Measurements from ENCODE around the gene SLC22A9. TPM values are rescaled to one million over a fixed set of nuclear protein-coding genes. Genes with fewer than 3 reads are reported as not detected.

SLC22A9 gene
- total and polyA plus RNA-seq, 10 of the 15 experiments (the other 5 are each of a cell fraction or from before 2014, with no cell fraction given): 0.03 to 0.06 TPM; not detected in 8

- H3K79me2 ChIP-seq (ENCODE audit: control insufficient read depth, insufficient read depth, low read length): no peaks in the 10 kb centered on the region
- no peak overlapping the region for H3K4me2 ChIP-seq (ENCODE audit: control insufficient read depth, insufficient read depth)
- H3K9ac ChIP-seq (ENCODE audit: control insufficient read depth, insufficient read depth, low read length): no peak overlapping the region
- ATAC-seq (no peak), FAIRE-seq (no peak), DNase-seq (ENCODE audit: low read depth, low spot score) (no peak)
- WGBS (ENCODE audit: insufficient coverage, insufficient replicate concordance, low lambda C conversion rate, missing lambda C conversion rate): 44% methylated on average over 1 of the region's 1 CpG
- no peaks in the 10 kb centered on the region for H4K20me1 ChIP-seq (ENCODE audit: control insufficient read depth, insufficient read depth)
- H3K27me3 ChIP-seq (replicated peaks in 1 of 2; ENCODE audit: control insufficient read depth in 2 of 2, insufficient read depth in 2 of 2, low read length in 1 of 2): no peaks in the 10 kb centered on the region
- RAD21 ChIA-PET (ENCODE audit: unreplicated experiment): no interaction called here
- H3K27ac ChIP-seq (ENCODE audit: control insufficient read depth, insufficient read depth): no peak overlapping the region
- no peaks in the 10 kb centered on the region for H3K4me1 ChIP-seq (ENCODE audit: control insufficient read depth, insufficient read depth, low read length)
- POLR2A ChIA-PET: no interaction called here
- intact Hi-C loops (cut with micrococcal nuclease; ENCODE audit: unreplicated experiment): no loop called here
- CTCF ChIA-PET: no interaction called here
- H3K36me3 ChIP-seq (ENCODE audit: control insufficient read depth in 2 of 2, insufficient read depth in 2 of 2, low read length in 1 of 2): no peaks in the 10 kb centered on the region
- no TSS peak for BruUV-seq (replicated peaks)
- SMC1A ChIA-PET (ENCODE audit: uncharacterized antibody, unreplicated experiment): no interaction called here
- in situ Hi-C loops (cut with MboI): no loop called here
- H2AFZ ChIP-seq (ENCODE audit: control insufficient read depth, low read depth, low read length): no peak overlapping the region
- no peaks in the 10 kb centered on the region for H3K9me3 ChIP-seq (replicated peaks; ENCODE audit: control insufficient read depth, insufficient read depth, low read length)
- TF ChIP-seq ZNF592 (IDR thresholded peaks at IDR 0.05) (no peak), JUNB (IDR thresholded peaks at IDR 0.05) (no peak), MTA2 (IDR thresholded peaks at IDR 0.05; ENCODE audit: low read depth) (no peak), BCL11A (IDR thresholded peaks at IDR 0.05; ENCODE audit: low read depth, low read length) (no peak), ATF3 (IDR thresholded peaks at IDR 0.05; ENCODE audit: borderline replicate concordance, extremely low read depth, low read depth, low read length) (no peak), PAX8 (IDR thresholded peaks at IDR 0.05) (no peak), POLR2A (IDR thresholded peaks at IDR 0.05; ENCODE audit: low read depth, low read length) (no peak), SP1 (IDR thresholded peaks at IDR 0.05; ENCODE audit: low read depth, low read length) (no peak), MTA3 (IDR thresholded peaks at IDR 0.05; ENCODE audit: borderline replicate concordance, low read length) (no peak), GABPA (IDR thresholded peaks at IDR 0.05; ENCODE audit: low read depth) (no peak), SMAD1 (IDR thresholded peaks at IDR 0.05; ENCODE audit: low read depth, partially characterized antibody) (no peak), POLR2AphosphoS5 (IDR thresholded peaks at IDR 0.05; ENCODE audit: low read length) (no peak)
- no peak overlapping the region for H3K4me3 ChIP-seq
Measured at GRCh38 chr11:63443714-63444113, 74.1 kb downstream of the SLC22A9 start.
